ENCODE measurements around the gene HPSE2. TPM values are rescaled to one million over a fixed set of nuclear protein-coding genes. Genes with fewer than 3 reads are reported as not detected.

Gene HPSE2
- total RNA-seq, 1 experiment from 2014 or later = 0.05 TPM

DNA sequence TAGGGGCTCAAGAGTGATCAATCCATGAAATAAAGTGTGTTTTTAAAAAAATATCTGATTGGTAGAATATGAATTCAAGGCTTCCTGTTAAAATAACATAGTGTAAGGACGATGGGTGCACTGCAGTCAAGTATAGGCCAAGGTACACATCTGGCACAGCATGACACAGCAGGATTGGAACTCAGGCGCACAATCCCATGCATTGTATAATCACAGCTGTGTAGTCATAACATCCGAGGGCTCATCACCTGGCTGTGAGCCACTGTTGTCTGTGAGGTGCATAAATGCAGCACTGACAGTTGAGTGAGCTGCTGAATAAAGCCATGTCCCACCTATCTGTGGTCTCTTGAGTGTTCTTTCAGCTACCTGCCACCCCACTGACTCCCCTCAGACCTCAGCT is 646.6 kb downstream of the HPSE2 start (continued):
- TF ChIP-seq, protein P1, sequence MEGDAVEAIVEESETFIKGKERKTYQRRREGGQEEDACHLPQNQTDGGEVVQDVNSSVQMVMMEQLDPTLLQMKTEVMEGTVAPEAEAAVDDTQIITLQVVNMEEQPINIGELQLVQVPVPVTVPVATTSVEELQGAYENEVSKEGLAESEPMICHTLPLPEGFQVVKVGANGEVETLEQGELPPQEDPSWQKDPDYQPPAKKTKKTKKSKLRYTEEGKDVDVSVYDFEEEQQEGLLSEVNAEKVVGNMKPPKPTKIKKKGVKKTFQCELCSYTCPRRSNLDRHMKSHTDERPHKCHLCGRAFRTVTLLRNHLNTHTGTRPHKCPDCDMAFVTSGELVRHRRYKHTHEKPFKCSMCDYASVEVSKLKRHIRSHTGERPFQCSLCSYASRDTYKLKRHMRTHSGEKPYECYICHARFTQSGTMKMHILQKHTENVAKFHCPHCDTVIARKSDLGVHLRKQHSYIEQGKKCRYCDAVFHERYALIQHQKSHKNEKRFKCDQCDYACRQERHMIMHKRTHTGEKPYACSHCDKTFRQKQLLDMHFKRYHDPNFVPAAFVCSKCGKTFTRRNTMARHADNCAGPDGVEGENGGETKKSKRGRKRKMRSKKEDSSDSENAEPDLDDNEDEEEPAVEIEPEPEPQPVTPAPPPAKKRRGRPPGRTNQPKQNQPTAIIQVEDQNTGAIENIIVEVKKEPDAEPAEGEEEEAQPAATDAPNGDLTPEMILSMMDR (IDR thresholded peaks at IDR 0.05 in 2 of 3, conservative IDR thresholded peaks at IDR 0.05 in 1 of 3; ENCODE audit: borderline replicate concordance in 1 of 3, insufficient read depth in 1 of 3, low read depth in 2 of 3, low read length in 2 of 3) = no peak
- no peak for TF ChIP-seq ZNF274 (IDR thresholded peaks at IDR 0.05; ENCODE audit: low read depth, low read length)
- TF ChIP-seq ELF1 (IDR thresholded peaks at IDR 0.05; ENCODE audit: borderline replicate concordance, low read depth) = no peak
- no peak for TF ChIP-seq SRF (IDR thresholded peaks at IDR 0.05; ENCODE audit: low read depth)
- no peak for TF ChIP-seq CEBPB (IDR thresholded peaks at IDR 0.05; ENCODE audit: low read depth)
- no peak for TF ChIP-seq SIN3A (IDR thresholded peaks at IDR 0.05; ENCODE audit: low read depth)

DNA sequence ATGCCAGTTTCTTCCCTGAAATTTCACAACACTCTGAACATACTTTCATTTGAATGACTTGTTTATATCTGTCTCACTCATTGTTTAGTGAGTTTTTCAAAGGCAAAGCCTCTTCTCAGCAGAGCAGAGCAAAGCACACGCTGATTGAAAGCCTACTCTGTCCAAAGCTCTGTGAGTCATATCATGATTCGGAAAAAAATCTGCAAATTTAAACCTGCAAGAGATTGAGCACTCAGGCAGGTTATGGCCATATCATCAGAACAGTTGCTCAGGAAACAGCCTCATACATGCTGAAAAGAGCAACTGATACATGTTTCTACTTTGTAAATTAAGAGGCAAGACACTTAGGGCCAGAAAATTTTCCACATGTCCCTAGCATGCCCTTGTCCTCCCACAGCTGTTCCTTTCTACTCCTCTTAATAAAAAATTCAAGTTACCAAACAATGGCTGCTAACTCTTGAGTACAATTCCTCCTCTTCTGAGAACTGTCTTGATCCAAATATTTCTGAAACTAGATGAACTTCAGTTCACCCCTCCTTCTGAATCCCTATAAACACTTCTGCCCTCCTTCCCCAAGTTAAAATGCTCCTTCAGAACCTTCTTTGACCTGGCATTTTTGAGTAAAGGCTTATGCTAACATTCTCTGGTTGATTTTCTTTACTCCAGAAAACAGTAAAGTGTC is 648.4 kb downstream of the HPSE2 start:
- CTCF ChIA-PET = no interaction called here
- TF ChIP-seq POLR2A (IDR thresholded peaks at IDR 0.05; ENCODE audit: borderline replicate concordance, extremely low read depth, insufficient read depth, insufficient read length) = no peak
- TF ChIP-seq RAD21 (IDR thresholded peaks at IDR 0.05; ENCODE audit: low read depth) = no peak
- TF ChIP-seq, protein P1 (IDR thresholded peaks at IDR 0.05 in 2 of 3, conservative IDR thresholded peaks at IDR 0.05 in 1 of 3; ENCODE audit: borderline replicate concordance in 1 of 3, insufficient read depth in 1 of 3, low read depth in 2 of 3, low read length in 2 of 3) = no peak
- no peak for TF ChIP-seq CBX3 (IDR thresholded peaks at IDR 0.05; ENCODE audit: low read depth)
- no peak for TF ChIP-seq SP1 (IDR thresholded peaks at IDR 0.05; ENCODE audit: low read depth)
- no peak for TF ChIP-seq TCF7L2 (IDR thresholded peaks at IDR 0.05; ENCODE audit: borderline replicate concordance, extremely low read depth, insufficient read depth, insufficient read length)
- no peak for TF ChIP-seq CEBPB (IDR thresholded peaks at IDR 0.05; ENCODE audit: low read depth)
- TF ChIP-seq, protein P2, sequence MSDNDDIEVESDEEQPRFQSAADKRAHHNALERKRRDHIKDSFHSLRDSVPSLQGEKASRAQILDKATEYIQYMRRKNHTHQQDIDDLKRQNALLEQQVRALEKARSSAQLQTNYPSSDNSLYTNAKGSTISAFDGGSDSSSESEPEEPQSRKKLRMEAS (IDR thresholded peaks at IDR 0.05) = no peak
- TF ChIP-seq ELF1 (IDR thresholded peaks at IDR 0.05; ENCODE audit: borderline replicate concordance, low read depth) = no peak
- TF ChIP-seq SRF (IDR thresholded peaks at IDR 0.05; ENCODE audit: low read depth) = no peak
- no peak for TF ChIP-seq POLR2AphosphoS5 (IDR thresholded peaks at IDR 0.05; ENCODE audit: low read depth, low read length)
- TF ChIP-seq, protein P3, sequence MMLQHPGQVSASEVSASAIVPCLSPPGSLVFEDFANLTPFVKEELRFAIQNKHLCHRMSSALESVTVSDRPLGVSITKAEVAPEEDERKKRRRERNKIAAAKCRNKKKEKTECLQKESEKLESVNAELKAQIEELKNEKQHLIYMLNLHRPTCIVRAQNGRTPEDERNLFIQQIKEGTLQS (IDR thresholded peaks at IDR 0.05) = no peak
- TF ChIP-seq, protein P4, sequence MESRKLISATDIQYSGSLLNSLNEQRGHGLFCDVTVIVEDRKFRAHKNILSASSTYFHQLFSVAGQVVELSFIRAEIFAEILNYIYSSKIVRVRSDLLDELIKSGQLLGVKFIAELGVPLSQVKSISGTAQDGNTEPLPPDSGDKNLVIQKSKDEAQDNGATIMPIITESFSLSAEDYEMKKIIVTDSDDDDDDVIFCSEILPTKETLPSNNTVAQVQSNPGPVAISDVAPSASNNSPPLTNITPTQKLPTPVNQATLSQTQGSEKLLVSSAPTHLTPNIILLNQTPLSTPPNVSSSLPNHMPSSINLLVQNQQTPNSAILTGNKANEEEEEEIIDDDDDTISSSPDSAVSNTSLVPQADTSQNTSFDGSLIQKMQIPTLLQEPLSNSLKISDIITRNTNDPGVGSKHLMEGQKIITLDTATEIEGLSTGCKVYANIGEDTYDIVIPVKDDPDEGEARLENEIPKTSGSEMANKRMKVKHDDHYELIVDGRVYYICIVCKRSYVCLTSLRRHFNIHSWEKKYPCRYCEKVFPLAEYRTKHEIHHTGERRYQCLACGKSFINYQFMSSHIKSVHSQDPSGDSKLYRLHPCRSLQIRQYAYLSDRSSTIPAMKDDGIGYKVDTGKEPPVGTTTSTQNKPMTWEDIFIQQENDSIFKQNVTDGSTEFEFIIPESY (IDR thresholded peaks at IDR 0.05; ENCODE audit: extremely low read depth, insufficient replicate concordance, low read length) = no peak

More for the DNA sequence above, 648.4 kb downstream of the HPSE2 start:
- no peak overlapping the region for H3K4me2 ChIP-seq (ENCODE audit: low read length)
- H3K9me3 ChIP-seq (ENCODE audit: control insufficient read depth in 1 of 2, insufficient read depth in 1 of 2, low read depth in 1 of 2, low read length in 2 of 2) = no peaks in the 10 kb centered on the region
- H3K4me1 ChIP-seq (ENCODE audit: control insufficient read depth in 1 of 2, insufficient read depth in 2 of 2, low read length in 2 of 2) = no peaks in the 10 kb centered on the region
- 0 out of 2 replicates have a peak, but pooled peaks cover 3% of the 10 kb centered on the region for H4K20me1 ChIP-seq (ENCODE audit: insufficient read depth)
- ChIA-PET POLR2A (no interaction called here), RAD21 (ENCODE audit: low non-redundant PET in 1 of 2, low total read pairs in 2 of 2, uncharacterized antibody in 2 of 2, unreplicated experiment in 2 of 2) (no interaction called here)
- H3K36me3 ChIP-seq (ENCODE audit: control insufficient read depth in 1 of 2, insufficient read depth in 2 of 2, low read length in 2 of 2) = no peaks in the 10 kb centered on the region
- DNase-seq (ENCODE audit: low read depth, low spot score) = no peak
- H3K4me3 ChIP-seq (replicated peaks in 1 of 2; ENCODE audit: low read depth in 1 of 2, low read length in 2 of 2) = no peak overlapping the region
- intact Hi-C loops (cut with micrococcal nuclease) = no loop called here
- peaks cover 21% of the 10 kb centered on the region; the same call in 1 of the 2 replicates for H3K27me3 ChIP-seq (ENCODE audit: insufficient read depth, low read length)
- BruUV-seq (replicated peaks) = no TSS peak
- no peak overlapping the region for H2AFZ ChIP-seq (ENCODE audit: low read depth, low read length, poor library complexity, severe bottlenecking)
- no peak overlapping the region for H3K9ac ChIP-seq (ENCODE audit: low read length)
- no peaks in the 10 kb centered on the region for H3K79me2 ChIP-seq (ENCODE audit: insufficient read depth, low read length)
- H3K27ac ChIP-seq (ENCODE audit: low read depth, low read length) = no peak overlapping the region
- no peak for ATAC-seq
- no peaks in the 10 kb centered on the region for H3K9me2 ChIP-seq (ENCODE audit: insufficient read depth)

Measured in HCT116 (cell line).